ENCODE results near the gene AVPR1A. TPM values are rescaled to one million over a fixed set of nuclear protein-coding genes. Genes with fewer than 3 reads are reported as not detected.

AVPR1A gene
- total RNA-seq, 1 donor from 2014 or later = not detected

DNA sequence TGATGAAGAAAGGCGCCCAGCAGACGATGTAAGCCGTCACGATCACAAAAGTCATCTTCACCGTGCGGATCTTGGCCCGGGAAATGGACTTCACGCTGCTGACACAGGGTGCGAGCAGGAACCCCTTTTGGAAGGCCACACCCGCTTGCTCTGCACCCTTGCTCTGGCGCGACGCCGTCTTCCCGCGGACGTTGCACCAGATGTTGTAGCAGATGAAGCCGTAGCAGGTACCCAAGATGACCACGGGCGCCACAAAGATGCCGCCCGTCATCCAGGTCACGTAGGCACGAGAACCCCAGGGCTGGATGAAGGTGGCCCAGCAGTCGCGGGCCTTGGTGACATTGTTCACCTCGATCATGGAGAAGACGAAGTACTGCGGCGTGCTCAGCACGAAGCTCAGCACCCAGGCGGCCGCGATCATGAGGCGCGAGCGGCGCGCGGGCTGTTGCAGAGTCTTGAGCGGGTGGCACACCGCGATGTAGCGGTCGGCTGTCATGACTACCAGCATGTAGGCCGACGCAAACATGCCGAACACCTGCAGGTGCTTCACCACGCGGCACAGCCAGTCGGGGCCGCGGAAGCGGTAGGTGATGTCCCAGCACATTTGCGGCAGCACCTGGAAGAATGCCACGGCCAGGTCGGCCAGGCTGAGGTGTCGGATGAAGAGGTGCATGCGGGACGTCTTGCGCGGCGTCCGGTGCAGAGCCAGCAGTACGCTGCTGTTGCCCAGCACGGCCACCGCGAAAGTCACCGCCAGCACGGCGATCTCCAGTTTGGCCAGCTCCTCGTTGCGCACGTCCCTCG is 890 bp downstream of the AVPR1A start:
- TF ChIP-seq, protein P1, sequence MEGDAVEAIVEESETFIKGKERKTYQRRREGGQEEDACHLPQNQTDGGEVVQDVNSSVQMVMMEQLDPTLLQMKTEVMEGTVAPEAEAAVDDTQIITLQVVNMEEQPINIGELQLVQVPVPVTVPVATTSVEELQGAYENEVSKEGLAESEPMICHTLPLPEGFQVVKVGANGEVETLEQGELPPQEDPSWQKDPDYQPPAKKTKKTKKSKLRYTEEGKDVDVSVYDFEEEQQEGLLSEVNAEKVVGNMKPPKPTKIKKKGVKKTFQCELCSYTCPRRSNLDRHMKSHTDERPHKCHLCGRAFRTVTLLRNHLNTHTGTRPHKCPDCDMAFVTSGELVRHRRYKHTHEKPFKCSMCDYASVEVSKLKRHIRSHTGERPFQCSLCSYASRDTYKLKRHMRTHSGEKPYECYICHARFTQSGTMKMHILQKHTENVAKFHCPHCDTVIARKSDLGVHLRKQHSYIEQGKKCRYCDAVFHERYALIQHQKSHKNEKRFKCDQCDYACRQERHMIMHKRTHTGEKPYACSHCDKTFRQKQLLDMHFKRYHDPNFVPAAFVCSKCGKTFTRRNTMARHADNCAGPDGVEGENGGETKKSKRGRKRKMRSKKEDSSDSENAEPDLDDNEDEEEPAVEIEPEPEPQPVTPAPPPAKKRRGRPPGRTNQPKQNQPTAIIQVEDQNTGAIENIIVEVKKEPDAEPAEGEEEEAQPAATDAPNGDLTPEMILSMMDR (IDR thresholded peaks at IDR 0.05; ENCODE audit: insufficient read depth, low read length, severe bottlenecking) = no peak
- DNase-seq (ENCODE audit: low read depth) = no peak

DNA sequence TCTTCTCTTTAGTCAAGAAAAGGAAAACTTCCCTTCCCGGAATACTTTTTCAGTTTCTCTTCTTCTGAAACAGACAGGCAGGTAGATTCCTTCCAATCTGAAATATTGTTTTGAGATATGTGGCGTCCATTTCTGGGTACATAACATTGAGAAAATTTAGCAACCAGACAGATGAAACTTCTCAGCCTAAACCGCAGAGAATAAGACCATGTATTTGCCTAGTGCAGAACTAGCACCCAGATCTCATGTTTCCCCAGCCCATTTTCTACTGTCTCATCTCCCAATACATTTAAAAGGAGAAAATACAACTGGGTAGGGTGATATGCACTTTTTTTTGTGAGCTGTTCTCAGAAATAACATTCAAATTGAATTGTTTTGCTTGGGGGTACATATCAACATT is 6.4 kb downstream of the AVPR1A start:
- H3K36me3 ChIP-seq (ENCODE audit: control insufficient read depth, insufficient read depth, low read length) = no peaks in the 10 kb centered on the region
- FAIRE-seq = no peak
- H3K27me3 ChIP-seq (ENCODE audit: control insufficient read depth, insufficient read depth, low read length) = peaks cover 2% of the 10 kb centered on the region
- no peak for DNase-seq (ENCODE audit: low read depth)
- H3K4me3 ChIP-seq (ENCODE audit: low read depth, low read length) = no peak overlapping the region
- TF ChIP-seq, protein P1 (IDR thresholded peaks at IDR 0.05; ENCODE audit: insufficient read depth, low read length, severe bottlenecking) = no peak

More for the DNA sequence above, 890 bp downstream of the AVPR1A start:
- Histone ChIP-seq H3K36me3 (ENCODE audit: control insufficient read depth, insufficient read depth, low read length) (no peaks in the 10 kb centered on the region), H3K4me3 (ENCODE audit: low read depth, low read length) (no peak overlapping the region), H3K27me3 (ENCODE audit: control insufficient read depth, insufficient read depth, low read length) (peaks cover 30% of the 10 kb centered on the region)
- no peak for FAIRE-seq

DNA sequence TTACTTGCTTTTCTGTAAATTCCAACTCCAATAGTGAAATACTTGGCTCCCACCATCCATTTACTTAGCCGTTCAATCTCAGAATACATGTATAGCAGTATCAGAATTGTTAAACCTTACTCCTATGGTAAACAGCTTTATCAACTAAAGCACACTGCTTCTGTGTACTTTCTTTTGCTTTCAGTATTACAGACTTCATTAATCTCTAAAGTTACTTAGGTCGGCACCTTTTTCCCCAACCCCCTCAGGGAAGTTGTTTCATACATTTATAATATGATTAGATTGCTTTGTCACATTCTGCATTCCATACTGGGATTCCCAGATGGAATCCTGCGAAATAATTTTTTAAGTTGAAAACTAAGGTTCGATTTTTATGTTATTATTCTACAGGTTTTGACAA is 12.5 kb downstream of the AVPR1A start:
- FAIRE-seq = no peak
- H3K27me3 ChIP-seq (ENCODE audit: control insufficient read depth, insufficient read depth, low read length) = no peaks in the 10 kb centered on the region

DNA sequence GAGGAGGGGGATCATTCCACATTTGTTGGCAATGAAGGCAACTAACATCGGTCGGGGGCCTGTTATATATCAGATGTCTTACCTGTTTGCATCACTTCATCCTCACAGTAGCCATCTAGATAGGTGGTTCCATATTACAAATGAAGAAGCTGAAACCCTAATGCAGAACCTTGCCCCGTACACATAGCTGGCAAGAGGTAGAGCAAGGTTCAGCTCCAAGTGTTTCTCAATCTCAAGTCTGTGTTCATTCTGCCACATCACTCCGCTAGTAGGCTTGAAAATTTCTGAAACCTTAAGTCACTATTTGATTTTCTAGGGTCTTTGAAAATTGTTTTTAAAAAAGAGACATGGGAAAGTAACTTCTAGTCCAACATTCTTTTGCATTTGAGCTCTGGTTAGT is 17.0 kb downstream of the AVPR1A start:
- TF ChIP-seq, protein P1 (IDR thresholded peaks at IDR 0.05; ENCODE audit: insufficient read depth, low read length, severe bottlenecking) = no peak
- FAIRE-seq (no peak), DNase-seq (ENCODE audit: low read depth) (no peak)
- Histone ChIP-seq H3K27me3 (ENCODE audit: control insufficient read depth, insufficient read depth, low read length) (no peaks in the 10 kb centered on the region), H3K36me3 (ENCODE audit: control insufficient read depth, insufficient read depth, low read length) (no peaks in the 10 kb centered on the region), H3K4me3 (ENCODE audit: low read depth, low read length) (no peak overlapping the region)

More for the DNA sequence above, 12.5 kb downstream of the AVPR1A start:
- no peaks in the 10 kb centered on the region for H3K36me3 ChIP-seq (ENCODE audit: control insufficient read depth, insufficient read depth, low read length)
- H3K4me3 ChIP-seq (ENCODE audit: low read depth, low read length) = no peak overlapping the region
- TF ChIP-seq, protein P1 (IDR thresholded peaks at IDR 0.05; ENCODE audit: insufficient read depth, low read length, severe bottlenecking) = no peak
- no peak for DNase-seq (ENCODE audit: low read depth)

DNA sequence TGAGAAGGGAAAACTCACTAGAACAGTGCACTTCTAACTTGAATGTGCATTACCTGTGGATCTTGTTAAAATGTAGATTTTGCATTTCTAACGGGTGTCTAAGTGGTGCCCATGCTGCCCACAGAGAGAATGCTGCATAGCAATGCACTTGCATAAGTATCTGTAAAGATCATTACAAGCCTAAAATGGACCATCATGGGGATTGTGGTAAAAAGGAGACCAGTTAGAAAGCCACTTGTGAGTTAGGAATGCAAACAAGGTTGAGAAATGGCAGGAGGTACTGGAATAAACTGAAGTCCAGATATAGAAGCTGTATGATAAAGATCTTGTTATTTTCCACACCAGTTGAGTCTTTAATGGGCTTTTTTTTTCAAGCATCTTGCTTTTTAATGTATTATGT is 18.8 kb downstream of the AVPR1A start:
- no peak for FAIRE-seq
- TF ChIP-seq, protein P1 (IDR thresholded peaks at IDR 0.05; ENCODE audit: insufficient read depth, low read length, severe bottlenecking) = no peak
- no peaks in the 10 kb centered on the region for H3K27me3 ChIP-seq (ENCODE audit: control insufficient read depth, insufficient read depth, low read length)

More for the DNA sequence above, 18.8 kb downstream of the AVPR1A start:
- no peak for DNase-seq (ENCODE audit: low read depth)
- Histone ChIP-seq H3K4me3 (ENCODE audit: low read depth, low read length) (no peak overlapping the region), H3K36me3 (ENCODE audit: control insufficient read depth, insufficient read depth, low read length) (no peaks in the 10 kb centered on the region)
